Stimulated activated CD8-positive, alpha-beta memory T cell treated with anti-CD3 and anti-CD28 coated beads, Interleukin-15, amount 100 ng/mL, for 4 hours (primary cell): Measurements from ENCODE around the gene PTPA.

Source experiments
- DNase-seq, 2 donors: peaks; one replicate each; pipeline ENCODE4 v3.0.0-alpha.2; 2020; ENCODE audit warnings: low read depth in 2 of 2

PTPA gene

DNA sequence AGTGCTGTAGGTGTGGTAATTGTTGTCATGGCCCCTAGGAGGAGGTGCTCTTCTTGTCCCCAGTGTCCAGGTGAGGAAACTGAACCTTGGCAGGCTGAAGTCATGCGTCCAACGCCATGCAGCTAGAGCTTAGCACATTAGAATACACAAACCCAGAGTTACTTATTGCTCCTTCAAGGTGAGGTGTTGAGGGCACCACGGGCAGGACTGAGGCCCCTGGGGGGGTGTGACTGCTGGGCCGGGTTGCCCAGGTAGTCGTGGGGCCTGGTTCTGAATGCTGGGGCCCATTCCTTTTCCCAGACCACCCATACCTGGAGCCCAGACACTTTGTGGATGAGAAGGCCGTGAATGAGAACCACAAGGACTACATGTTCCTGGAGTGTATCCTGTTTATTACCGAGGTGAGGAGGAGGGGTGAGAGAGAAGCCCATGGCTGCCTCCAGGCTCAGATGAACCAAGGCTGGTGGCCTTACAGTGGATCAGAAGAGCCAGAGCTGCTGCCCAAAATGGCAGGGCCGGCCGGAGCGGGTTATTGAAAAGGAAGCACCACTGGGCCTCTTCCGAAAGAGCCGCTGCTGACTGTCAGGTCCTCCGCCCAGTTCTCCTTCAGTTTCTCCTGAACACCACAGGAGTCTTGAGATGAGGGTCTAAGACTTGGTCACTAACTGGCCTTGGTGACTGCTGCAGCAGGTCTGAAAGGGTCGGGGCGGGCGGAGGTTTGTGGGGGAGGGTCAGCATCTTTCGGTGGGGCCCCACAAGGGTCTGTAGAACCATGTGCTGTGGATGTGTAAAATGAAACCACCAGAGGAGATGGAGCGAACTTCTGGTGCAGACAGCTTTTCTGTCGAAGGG lies 26.3 kb downstream of the PTPA start:
- DNase-seq = no peak

DNA sequence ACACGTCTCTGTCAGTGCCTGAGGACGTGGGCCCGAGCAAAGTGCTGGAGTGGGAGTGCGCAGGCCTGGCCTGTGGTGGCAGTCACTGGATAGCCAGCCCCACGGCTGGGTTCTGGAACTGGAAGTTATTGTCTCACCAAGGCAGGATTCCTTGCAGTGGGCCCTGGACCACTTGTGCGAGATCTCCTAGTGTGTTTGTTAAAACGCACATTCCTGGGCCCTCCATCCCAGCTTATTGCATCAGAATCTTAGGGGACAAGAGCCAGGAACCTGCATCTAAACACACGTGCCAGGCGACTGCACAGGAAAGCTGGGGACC lies 26.9 kb downstream of the PTPA start:
- DNase-seq = no peak

DNA sequence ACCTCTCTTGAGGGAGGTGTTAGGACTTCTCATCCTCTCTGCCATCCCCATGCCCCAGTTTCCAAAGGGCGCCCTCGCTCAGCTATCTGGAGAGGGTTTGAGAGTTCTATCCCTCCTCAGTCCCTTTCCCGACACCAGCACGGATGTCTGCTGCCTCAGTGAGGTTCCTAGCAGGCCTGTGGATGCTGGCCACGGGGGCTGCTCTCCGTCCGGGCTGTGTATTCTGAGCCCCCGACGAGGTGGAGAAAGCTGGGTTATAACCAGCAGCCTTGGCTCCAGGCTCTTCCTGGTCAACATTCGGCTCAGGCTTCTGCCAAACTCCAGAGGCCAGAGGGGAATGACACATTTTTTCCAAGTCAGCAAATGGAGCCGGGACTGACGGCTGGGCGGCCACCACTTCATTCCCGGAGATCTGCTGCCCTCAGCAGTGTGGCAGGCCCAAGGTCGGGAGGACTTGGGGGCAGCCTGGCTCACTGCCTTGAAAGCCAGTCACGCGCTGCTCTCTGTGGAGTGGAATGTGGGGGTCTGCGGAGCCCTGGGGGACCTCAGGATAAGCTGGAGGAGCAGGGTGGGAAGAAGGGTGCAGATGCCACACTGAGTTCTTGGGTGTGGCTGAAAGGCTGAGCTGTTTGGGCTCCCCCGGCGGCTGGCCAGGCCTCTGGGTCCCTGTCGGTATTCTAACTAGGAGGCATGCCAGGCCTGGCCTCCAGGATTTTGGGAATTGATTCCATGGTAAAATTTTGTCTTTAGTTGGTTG lies 27.4 kb downstream of the PTPA start:
- DNase-seq = no peak

DNA sequence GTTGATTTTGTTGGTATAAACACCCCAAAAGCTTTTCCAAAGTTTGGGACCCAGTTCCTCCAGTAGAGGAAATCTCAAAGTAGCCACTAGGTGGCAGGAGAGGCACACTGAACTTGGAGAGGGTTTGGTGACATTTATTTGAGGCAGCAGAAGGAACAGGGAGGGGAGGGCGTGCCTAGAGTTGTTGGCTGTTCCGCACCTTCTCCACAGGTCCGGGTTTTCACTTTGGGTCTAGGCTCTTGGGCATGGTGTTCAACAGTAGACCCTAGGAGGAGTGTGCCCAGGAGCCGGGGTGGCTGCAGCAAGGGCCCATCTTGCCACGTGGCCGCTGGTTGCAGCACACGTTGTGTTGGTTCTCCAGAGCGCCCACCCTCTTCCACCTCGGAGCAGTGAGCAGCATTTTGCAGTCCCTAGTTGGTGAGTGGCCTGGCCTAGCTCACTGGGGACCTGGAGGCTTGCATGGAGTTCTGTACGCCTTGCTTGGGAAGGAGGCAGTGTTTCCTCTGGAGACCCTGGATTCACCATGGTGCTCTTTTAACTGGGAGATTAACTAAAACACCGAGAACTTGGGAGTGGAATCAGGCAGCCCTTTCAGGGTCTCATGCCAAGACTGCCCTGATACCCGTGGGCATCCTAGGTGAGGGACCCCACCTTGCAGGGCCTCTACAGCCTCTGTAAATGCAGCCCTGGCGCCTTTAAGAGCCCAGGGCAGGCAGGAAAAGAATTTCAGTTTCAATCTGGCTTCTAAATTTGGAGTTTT lies 28.2 kb downstream of the PTPA start:
- DNase-seq = peak; percentile 31 to 57

DNA sequence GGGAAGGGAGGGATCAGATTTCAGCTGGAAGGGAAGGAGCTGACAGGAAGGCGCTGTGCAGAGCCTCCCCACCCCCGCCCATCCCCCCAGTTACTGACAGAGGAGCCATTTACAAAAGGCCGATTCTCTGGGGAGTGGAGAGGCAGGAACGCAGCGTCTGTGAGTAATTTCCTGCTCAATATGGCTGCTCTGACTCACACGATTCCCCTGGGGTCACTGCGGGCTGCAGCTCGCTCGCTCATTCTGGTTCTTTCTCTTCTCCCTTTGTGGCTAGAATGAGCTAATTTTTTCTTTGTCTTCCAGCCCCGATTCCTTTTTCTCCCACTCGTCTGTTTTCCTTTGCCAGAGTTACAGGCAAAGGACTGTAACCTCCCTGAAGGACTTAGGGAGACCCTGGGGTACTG lies 28.8 kb downstream of the PTPA start:
- peak; percentile 60 to 77 for DNase-seq

DNA sequence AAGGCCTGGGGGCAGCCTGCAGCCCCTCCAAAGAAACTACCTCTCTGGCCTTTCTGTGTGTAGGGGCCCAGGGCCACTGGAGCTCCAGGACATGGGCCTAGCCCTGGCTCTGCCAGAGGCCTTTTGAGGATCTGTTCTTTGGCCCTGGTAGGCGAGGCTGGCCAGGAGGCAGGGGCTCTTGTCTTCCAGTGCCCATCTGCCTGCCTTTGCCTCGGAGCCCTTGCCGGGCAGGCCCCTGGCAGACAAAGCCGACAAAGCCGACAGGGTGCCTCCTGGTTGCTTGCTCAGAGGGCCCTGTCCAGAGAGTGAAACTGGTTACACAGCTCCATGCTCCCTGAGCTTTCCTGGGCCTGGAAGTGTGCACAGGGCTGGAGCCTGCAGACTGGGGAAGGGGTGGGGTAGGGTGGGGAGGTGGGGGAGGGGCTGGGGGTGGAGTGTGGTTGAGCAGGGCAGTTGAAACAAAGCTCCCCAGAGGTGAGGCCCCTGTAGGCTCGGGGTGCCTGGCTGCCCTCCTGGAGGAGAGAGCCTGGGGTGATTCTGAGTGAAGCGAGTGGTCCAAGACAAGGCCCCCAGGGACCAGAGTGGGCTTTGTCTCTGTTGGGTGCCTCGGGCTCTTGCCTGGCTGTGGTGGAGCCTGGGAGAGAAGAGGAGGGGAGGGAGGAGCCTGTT lies 29.3 kb downstream of the PTPA start:
- no peak for DNase-seq

DNA sequence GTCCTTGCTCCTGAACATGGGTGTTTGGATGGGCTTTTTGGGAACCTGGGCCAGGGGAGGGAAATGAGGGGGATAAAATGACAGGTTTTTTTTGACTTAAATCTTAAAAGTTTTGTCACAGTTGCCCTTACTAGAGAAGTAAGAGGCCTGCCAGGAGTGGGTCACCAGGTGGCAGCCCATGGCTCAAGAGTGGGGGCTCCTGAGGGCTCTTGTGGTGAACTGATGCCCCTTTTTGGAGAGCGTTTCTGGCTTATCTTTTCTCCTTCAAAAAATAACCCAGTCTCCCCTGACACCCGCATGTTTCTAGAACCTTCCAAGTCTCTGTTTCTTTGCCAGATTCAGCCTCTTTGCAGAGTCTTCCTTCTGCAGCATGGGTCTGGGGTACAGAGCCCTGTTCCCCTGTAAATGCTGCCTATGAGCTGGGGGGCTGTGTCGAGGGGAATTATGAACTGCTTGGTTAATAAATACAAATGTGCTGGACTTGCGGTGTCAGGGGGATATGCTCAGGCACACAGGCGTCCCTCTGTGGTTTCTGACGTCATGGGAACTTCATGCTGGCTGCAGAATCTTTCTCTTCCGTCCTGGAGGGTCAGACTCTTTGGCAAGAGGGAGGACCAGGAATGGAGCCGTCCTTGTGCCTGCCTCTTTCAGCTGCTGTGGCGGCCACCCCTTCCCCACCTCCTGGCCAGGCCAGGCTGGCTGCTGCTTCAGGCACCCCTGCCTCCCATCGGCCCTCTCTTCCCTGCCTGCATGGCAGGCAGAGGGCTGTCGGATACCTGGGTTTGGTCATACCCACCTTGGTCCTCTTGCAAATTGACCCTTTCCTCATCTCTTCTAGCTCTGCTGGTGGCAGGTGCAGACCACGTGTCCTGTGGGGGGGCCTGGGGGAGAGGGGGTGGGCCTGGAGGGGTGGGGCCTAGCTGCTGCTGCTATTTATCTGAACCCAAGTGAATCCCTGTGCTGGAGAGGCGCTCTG lies 30.1 kb downstream of the PTPA start:
- no peak for DNase-seq

DNA sequence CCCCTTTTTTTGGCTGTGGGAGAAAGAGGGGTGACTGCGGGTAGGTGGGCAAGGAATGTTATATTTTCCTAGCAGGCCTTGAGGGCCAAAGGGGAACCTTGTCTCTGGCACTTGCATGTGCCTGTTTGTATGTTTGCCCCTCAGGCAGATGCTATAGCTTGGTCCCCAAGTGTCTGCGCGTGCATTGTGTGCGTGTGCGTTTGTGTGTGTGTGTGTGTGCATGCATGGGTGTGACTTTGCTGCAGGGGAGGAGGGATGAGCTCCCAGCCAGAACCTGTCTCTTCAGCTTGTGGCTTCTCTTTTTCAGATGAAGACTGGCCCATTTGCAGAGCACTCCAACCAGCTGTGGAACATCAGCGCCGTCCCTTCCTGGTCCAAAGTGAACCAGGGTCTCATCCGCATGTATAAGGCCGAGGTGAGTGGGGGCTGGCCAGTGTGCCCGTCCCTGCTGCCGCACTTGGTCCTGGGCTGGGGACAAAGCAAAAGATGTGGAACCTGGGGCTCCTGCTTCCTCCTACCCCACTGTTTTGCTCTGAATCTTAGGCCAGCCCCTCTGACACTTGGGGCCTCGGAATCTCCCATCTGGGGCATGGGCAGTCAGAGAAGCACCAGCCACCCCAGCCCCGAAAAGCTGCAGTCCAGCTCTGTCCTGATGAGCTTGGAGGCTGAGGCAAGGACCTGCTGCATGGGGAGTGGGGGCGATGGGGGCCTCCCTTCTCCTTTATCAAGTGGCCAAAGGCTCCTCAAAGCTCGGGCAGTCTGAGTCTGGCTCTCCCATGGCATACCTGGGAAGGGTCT lies 31.1 kb downstream of the PTPA start:
- no peak for DNase-seq

DNA sequence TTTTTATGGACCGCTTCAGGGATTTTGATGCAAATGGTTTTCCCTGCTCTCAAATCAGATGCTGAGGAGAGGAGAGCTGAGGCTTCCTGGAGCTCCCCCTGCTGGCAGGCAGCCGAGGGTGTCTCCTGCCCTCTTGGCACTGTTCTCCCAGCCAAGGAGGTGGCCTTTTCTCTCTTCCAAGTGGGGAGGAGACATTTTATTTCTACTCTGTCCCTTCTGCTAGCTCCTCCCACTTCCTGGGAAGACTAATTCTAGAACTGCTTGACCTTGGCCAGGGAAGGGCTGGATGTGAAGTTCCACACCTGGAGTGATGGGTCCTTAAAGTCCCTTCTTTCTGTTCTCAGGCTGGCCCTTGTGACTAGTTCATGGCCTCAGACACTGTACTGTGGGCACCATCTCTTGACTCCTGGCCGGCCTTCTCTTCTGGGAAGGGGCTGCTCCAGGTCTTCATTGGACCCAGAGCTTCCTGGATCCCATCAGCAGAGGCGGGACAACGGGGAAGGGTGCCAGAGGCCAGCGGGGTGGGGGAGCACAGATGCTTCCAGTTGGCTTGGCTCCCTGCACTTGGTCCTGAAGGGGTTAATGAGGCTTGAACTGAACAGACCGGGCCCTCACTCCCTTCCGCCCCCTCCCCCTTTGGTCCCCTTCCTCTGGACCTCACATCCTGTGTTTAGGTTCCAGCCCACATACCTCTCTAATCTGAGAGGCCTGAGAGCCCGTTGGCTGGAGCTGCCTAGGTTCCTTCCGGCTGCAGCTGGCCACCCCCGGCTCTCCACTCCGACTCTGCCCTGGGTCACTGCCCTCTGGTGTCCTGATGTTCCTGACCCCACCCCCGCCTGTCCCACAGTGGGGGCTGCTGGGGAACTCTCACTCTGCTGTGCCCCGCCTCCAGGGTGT lies 32.1 kb downstream of the PTPA start:
- DNase-seq = peak; percentile 39 to 48

DNA sequence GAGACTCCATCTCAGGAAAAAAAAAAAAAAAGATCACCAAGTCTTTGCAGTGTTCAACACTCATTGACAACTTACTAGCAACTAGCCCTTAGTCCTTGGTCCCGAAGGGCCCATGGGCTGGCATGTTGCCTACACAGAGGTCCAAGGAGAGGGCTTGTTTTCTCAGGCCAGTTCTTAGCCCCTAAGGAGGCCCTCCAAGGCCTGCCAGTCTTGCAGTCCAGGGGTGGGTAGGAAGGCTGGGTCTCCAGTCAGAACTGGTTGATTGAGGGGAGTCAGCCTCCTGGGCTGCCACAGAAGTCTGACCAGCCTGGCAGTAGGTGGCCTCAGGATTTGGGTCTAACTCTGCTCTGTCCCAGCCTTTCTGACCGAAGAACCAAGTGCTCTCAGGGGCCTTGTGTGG lies 34.1 kb downstream of the PTPA start:
- DNase-seq = no peak

DNA sequence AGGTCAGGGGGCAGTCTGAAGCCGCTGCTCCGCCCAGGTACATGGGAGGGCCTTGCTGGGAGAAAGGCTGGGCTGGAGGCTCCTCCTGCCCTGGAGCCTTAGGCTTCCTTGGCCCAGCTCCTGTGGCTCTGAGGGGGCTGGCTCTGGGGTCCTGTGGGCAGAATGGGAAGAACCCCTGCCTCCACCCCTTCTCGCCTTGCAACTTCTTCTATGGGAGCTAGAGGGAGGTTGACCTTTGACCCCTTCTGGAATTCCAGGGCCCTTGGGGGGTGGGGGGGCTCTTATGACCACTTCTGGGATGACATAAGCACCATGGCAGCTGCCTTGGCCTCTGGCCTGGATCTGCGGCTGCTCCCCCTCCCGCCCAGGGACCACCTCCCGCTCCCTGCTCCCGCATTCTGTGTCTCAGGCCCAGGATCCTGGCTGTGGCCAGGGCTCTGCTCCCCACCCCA lies 34.7 kb downstream of the PTPA start:
- no peak for DNase-seq

DNA sequence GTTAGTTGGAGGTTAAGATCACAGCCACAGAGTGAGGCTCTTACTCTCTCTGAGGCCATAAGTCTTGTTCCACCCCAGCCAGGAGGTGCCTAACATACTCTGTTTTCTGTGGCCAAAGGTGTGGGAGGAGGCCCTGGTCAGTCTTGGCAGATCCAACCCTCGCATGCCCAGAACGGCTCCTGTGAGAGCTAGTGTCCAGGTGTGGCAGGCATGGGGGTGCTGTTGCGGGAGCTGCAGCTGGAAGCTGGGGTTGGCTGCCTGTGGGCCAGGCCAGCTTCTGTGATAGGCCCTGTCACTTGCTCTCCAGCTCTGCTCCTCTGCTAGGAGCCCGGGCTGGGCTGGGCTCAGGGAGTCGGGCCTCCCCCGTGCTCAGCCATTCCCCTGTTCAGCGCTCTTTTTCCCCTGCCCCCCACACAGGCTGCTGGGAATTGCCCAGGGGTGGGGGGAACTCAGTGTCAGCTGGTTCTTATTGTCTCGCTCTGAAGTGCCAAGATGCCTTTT lies 35.3 kb downstream of the PTPA start:
- no peak for DNase-seq

DNA sequence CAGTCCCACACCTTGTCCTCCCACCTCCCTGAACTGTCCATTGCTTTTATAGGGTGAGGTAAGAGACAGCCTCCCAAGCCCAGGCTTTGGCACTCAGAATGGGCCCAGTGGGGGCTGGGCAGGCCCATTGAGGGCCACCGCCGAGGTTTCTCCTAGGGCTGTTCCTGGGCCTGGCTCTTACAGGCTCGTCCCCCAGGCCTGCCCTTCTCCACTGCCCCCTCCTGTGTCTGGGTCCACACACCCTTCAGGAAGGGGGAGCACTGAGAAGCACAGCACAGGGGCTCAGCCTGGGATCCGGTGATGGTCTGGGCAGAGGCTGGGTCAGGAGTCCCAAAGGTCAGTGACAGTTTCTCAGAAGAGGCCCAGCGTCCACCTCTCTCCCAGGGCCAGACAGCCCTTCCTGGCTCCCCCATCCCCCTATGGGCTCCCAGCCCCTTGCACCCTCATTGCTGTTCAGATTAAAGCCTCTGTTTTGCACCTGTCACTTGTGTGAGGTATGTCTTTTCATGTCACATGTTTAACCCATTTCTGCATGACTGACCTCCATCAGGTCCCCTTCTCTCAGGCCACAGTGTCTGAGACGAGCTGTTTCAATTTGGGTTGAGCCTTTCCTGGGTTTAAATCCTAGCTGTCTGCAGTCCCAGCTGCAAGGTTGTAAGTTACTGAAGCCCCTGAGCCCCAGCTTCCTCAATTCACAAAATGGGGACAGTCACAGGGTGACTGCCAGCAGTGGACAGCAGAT lies 37.4 kb downstream of the PTPA start:
- no peak for DNase-seq

DNA sequence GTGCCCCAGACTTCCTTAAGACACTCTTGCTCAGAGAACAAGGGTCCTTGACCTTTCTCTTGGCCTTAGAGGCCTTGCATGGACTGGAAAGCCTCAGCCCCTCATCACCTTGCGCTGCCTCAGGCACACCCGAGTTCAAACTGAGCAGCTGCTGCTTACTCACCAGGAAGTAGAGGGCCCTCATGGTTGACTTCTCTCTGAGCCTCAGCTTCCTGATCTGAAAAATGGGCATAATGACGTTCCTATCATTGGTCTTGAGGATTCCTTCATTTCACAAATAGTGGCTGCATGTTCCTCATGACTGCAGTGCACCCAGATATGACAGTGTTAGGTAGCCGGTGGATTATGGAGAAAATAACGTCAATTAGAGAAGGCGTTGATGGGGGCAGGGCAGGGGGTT lies 38.2 kb downstream of the PTPA start:
- DNase-seq = no peak

DNA sequence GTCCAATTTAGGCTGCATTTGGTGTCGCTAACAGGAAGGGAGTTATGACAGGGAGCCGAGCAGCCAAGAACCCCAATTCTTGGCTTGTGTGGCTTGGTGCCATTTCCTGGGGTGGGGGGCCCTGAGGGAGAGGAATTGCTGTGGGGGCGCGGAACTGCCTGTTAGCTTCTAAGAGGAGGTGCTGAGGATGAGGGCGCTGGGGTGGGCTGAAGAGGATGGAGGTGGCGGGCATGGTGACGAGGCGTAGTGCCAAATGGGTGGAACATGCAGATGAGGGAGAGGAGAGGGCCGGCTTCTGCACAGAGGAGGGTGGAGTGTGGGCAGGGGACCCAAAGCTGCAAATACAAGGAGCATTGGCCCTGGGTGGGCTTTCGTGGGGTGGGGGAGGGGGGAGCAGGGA lies 38.9 kb downstream of the PTPA start:
- no peak for DNase-seq

DNA sequence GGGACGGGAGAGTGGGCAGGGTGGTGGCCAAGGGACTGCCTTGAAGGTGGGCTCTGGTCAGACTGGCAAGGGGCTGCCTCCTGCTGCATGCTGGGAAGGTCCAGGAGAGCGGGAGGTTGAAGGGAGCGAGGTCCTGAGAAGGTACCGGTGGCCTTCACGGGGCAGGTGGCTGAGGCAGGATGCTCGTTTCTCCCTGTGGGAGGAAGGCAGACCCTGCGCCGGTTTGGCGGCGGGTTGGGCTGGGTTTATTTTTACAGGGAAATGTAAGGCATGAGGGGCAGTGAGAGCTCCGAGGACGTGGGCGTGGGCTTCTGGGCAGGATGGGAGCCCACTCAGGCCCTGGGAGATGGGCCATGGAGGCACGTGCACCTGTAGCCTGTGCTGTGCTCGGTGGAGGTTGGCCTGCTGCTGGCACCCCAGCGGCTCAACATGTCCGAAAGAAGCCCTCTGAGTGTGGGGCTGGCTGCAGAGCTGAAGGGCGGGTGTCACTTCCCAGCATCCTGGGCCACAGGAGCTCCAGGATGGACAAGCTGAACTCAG lies 39.5 kb downstream of the PTPA start:
- DNase-seq = no peak

DNA sequence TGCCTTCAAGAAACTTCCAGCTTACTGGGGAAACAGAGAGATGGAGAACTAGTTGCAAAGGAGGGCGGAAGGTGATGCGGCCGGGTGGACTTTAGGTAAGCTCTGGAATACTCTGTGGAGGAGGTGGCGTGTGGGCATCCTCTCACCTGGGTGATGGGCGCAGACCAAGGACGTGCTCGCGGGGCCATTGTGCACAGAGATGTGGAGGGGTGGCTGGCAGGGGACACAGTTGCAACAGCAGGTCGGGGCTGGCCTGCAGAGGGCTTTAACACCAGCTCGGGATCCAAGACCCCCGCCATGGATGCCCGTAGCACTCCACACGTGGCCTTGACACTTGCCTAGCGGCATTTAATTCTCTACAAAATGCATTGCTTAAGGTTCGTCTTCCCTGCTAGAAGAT lies 40.3 kb downstream of the PTPA start:
- DNase-seq = no peak
